Urinary bladder (tissue), 4 donors: ENCODE data around the gene CCM2. TPM values are rescaled to one million over a fixed set of nuclear protein-coding genes. Genes with fewer than 3 reads are reported as not detected.

ENCODE experiments used
- DNase-seq: peaks from one replicate; pipeline ENCODE4 v3.0.0-alpha.2; 2015; ENCODE audit errors: extremely low spot score
- H3K27ac ChIP-seq: one replicate; pipeline ENCODE4 v1.5.1; 2013; ENCODE audit warnings: low read depth, mild to moderate bottlenecking, moderate library complexity
- H3K36me3 ChIP-seq: one replicate; pipeline ENCODE4 v1.6.1; 2013; ENCODE audit warnings: mild to moderate bottlenecking, moderate library complexity; ENCODE audit not compliant: insufficient read depth
- H3K4me1 ChIP-seq: one replicate; pipeline ENCODE4 v1.6.1; 2013; ENCODE audit warnings: mild to moderate bottlenecking, moderate library complexity; ENCODE audit not compliant: insufficient read depth
- H3K4me3 ChIP-seq: one replicate; pipeline ENCODE4 v1.5.1; 2013; ENCODE audit warnings: low read depth, low read length
- WGBS: extraction: QIAGEN DNeasy Blood & Tissue Kit; methylation state at CpG from one replicate; pipeline ENCODE4 v1.1.7; 2013; 5-methylcytosine and 5-hydroxymethylcytosine counted together
- polyA plus RNA-seq: library from polyadenylated mRNA; stranded (reverse); fragments of 200-250 nt; gene quantifications from one replicate; pipeline ENCODE4 v1.2.3, GENCODE V29; 2013
- total RNA-seq: library from RNA; depleted of rRNA; stranded (reverse); fragments of >200 nt; gene quantifications from one replicate; pipeline ENCODE4 v1.2.3, GENCODE V29; 2014
- donor health status: healthy with polysubstance abuse.
- donor health status: healthy.

Gene CCM2
- total and polyA plus RNA-seq, 2 donors = 19.5 to 42.0 TPM

DNA sequence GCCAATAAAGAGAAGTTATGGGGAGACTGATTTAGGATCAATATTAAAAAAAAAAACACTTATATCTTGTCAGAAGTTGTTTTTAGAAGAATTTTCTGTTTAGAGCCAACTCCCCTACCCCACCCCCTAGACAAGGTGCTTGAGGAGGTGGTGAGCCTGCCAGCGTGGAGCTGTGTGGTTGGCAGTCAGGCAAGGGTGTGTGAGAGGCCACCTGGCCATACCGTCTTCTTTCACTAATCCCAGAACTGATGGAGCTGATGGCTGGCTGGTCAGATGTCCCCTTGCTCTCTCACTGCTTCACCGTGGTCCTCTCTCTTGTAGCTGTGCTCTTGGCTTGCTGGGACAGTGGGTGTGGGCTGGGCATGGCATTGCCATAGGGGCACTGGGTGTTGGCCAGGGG is 54.4 kb downstream of the CCM2 start:
- no peak overlapping the region for H3K4me3 ChIP-seq
- no peaks in the 10 kb centered on the region for H3K36me3 ChIP-seq
- no peaks in the 10 kb centered on the region for H3K4me1 ChIP-seq
- WGBS = 94% methylated on average over 3 of the region's 3 CpGs
- no peak overlapping the region for H3K27ac ChIP-seq
- no peak for DNase-seq

- no peaks in the 10 kb centered on the region for H3K4me1 ChIP-seq
- no peak overlapping the region for H3K4me3 ChIP-seq
- H3K27ac ChIP-seq = no peak overlapping the region
- WGBS = 86% methylated on average over 5 of the region's 5 CpGs
- H3K36me3 ChIP-seq = no peaks in the 10 kb centered on the region
- DNase-seq = no peak
Observed at GRCh38 chr7:45055016-45055415, 55.0 kb downstream of the CCM2 start.

GRCh38 chr7:45055594-45056219 is 55.7 kb downstream of the CCM2 start:
- H3K27ac ChIP-seq = no peak overlapping the region
- 98% methylated on average over 5 of the region's 5 CpGs for WGBS
- DNase-seq = no peak
- H3K4me1 ChIP-seq = no peaks in the 10 kb centered on the region
- no peaks in the 10 kb centered on the region for H3K36me3 ChIP-seq
- H3K4me3 ChIP-seq = no peak overlapping the region

DNA sequence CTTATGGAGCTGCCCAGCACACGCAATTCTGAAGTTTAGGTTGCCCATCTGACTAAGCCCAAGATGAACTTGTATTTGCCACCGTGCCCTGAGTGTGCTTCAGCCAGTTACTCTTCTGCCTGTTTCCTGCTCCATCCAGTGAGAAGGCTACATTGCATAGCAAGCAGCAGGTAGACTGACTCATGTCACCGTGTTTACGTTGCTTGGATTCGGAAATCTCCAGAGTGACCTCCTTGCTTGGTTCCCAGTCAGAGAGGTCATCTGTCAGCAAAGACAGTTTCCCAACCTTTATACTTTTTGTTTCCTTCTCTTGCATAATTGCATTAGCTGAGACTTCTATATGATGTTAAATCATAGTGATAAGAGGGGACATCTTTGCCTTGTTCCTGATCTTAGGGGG is 57.9 kb downstream of the CCM2 start:
- H3K36me3 ChIP-seq = no peaks in the 10 kb centered on the region
- no peaks in the 10 kb centered on the region for H3K4me1 ChIP-seq
- no peak for DNase-seq
- no peak overlapping the region for H3K27ac ChIP-seq
- no peak overlapping the region for H3K4me3 ChIP-seq
- WGBS = 92% methylated on average over 5 of the region's 5 CpGs

DNA sequence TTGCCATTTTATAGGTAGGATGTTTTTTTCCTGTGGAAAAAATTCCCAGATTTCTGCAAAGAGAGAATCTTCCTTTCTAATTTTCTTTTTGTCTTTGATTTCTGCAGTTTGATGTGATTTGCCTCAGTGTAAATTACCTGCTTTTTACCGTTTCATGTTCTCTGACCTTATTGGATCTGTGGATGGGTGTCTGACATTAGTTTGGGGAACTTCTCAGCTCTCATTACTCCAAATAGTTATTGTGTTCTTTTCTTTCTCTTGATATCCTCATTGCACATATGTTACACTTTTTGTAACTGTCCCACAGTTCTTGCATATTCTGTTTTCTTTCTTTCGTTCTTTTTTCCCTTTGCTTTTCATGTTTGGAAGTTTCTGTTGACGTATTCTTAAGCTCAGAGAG is 60.3 kb downstream of the CCM2 start:
- Histone ChIP-seq H3K36me3 (no peaks in the 10 kb centered on the region), H3K27ac (no peak overlapping the region), H3K4me3 (no peak overlapping the region), H3K4me1 (no peaks in the 10 kb centered on the region)
- DNase-seq = no peak
- WGBS = 95% methylated on average over 3 of the region's 3 CpGs

- no peaks in the 10 kb centered on the region for H3K4me1 ChIP-seq
- 99% methylated on average over 2 of the region's 2 CpGs for WGBS
- no peak overlapping the region for H3K4me3 ChIP-seq
- DNase-seq = no peak
- no peak overlapping the region for H3K27ac ChIP-seq
- H3K36me3 ChIP-seq = no peaks in the 10 kb centered on the region
Observed at GRCh38 chr7:45061352-45061751, 61.4 kb downstream of the CCM2 start.

GRCh38 chr7:45061806-45062425 is 61.9 kb downstream of the CCM2 start:
- 90% methylated on average over 1 of the region's 1 CpG for WGBS
- Histone ChIP-seq H3K27ac (no peak overlapping the region), H3K36me3 (peaks cover 2% of the 10 kb centered on the region), H3K4me3 (no peak overlapping the region), H3K4me1 (no peaks in the 10 kb centered on the region)
- DNase-seq = no peak

- WGBS = 88% methylated on average over 16 of the region's 16 CpGs
- no peak for DNase-seq
- Histone ChIP-seq H3K36me3 (peaks cover 2% of the 10 kb centered on the region), H3K27ac (no peak overlapping the region), H3K4me3 (no peak overlapping the region), H3K4me1 (no peaks in the 10 kb centered on the region)
Observed at GRCh38 chr7:45064047-45064725, 64.2 kb downstream of the CCM2 start.

DNA sequence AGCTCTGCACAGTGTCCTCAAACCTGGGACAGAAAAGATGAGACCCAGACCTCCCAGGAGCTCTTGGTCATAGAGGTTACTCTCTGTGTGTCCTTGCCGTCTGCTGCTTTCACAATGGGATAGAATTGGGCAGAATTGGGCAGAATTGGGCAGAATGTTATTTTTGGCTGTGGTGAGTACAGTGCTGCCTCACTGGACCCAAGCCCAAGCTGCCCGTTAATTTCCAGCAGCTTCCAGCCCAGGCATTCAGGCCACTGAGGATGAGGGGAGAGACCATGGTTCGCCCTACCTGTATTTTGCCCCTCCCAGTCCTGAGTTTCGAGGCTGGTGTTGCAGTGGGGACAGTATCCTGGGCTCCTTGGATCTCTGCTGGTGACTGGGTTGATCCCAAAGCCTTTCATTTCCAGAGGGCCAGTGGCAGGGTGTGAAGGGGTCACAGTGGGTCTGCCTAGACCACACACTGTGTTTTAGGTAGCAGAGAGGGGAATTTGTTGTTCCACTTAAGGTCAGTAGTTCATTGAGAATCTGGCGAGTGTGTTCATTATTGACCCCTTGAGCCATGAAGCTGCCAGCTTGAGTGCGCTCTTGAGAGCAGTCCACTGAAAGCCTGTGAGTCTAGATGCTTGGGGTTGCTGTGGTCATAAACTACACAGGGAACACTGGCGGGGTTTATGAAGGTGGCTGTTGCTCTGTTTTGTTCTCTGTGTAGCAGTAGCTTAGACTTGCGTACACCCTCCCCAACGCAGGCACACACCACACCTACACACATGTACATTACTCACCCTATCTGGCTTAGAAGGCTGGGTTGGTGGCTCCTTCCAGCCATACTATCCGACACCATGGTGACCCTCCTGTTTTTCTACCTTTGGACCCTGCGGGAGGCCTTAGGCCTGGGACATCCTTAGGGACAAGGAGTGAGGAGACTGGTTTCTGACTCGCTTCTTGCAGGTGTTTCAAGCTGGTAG is 65.3 kb downstream of the CCM2 start:
- DNase-seq = no peak
- Histone ChIP-seq H3K36me3 (peaks cover 4% of the 10 kb centered on the region), H3K27ac (no peak overlapping the region), H3K4me3 (no peak overlapping the region), H3K4me1 (no peaks in the 10 kb centered on the region)
- whole genome bisulfite sequencing = 86% methylated on average over 12 of the region's 12 CpGs

- Histone ChIP-seq H3K27ac (no peak overlapping the region), H3K4me3 (no peak overlapping the region), H3K36me3 (peaks cover 4% of the 10 kb centered on the region), H3K4me1 (no peaks in the 10 kb centered on the region)
- 87% methylated on average over 7 of the region's 7 CpGs for WGBS
- DNase-seq = no peak
Observed at GRCh38 chr7:45066409-45066808, 66.4 kb downstream of the CCM2 start.

- Histone ChIP-seq H3K27ac (no peak overlapping the region), H3K36me3 (peaks cover 4% of the 10 kb centered on the region), H3K4me1 (no peaks in the 10 kb centered on the region), H3K4me3 (no peak overlapping the region)
- DNase-seq = no peak
- 95% methylated on average over 3 of the region's 3 CpGs for WGBS
Observed at GRCh38 chr7:45067582-45067981, 67.6 kb downstream of the CCM2 start.

- 94% methylated on average over 15 of the region's 15 CpGs for WGBS
- Histone ChIP-seq H3K4me3 (no peak overlapping the region), H3K36me3 (peaks cover 4% of the 10 kb centered on the region), H3K4me1 (no peaks in the 10 kb centered on the region), H3K27ac (no peak overlapping the region)
- no peak for DNase-seq
Observed at GRCh38 chr7:45068236-45069023, 68.4 kb downstream of the CCM2 start.
